ENCODE data around the gene PRAME. TPM values are rescaled to one million over a fixed set of nuclear protein-coding genes. Genes with fewer than 3 reads are reported as not detected.

Gene PRAME
- total and polyA plus RNA-seq, 2 of the 13 experiments (the other 11 are each of a cell fraction or from before 2014, with no cell fraction given) = 0.11 to 0.83 TPM

- Histone ChIP-seq H3K4me2 (ENCODE audit: low read depth, low read length) (no peak overlapping the region), H3K4me3 (replicated peaks in 1 of 3; ENCODE audit: insufficient read depth in 1 of 3, low read depth in 2 of 3, low read length in 3 of 3) (no peak overlapping the region), H2AFZ (ENCODE audit: low read length) (no peak overlapping the region), H3K9me3 (ENCODE audit: low read length) (no peaks in the 10 kb centered on the region), H3K36me3 (replicated peaks in 1 of 2; ENCODE audit: control insufficient read depth in 1 of 2, insufficient read depth in 2 of 2, low read length in 2 of 2) (no peaks in the 10 kb centered on the region; a peak in 1 of 5 replicates), H4K20me1 (ENCODE audit: insufficient read depth, low read length) (no peaks in the 10 kb centered on the region), H3K27ac (ENCODE audit: extremely low read length, insufficient read depth, low read length) (no peak overlapping the region), H3K9ac (ENCODE audit: insufficient read depth, low read depth, low read length) (no peak overlapping the region), H3K4me1 (ENCODE audit: insufficient read depth, low read length) (peaks cover 24% of the 10 kb centered on the region), H3K79me2 (ENCODE audit: insufficient read depth, low read length) (no peaks in the 10 kb centered on the region), H3K27me3 (ENCODE audit: control insufficient read depth in 1 of 2, insufficient read depth in 2 of 2, low read length in 2 of 2) (no peaks in the 10 kb centered on the region)
- FAIRE-seq (no peak), DNase-seq (ENCODE audit: low spot score) (no peak), ATAC-seq (no peak)
- BruUV-seq (replicated peaks) = no TSS peak
- intact Hi-C loops (cut with micrococcal nuclease; ENCODE audit: unreplicated experiment) (no loop called here), in situ Hi-C loops (cut with HindIII; ENCODE audit: extremely low pct_ligation_motif_present, low pct_unique_long_range_greater_than_20kb) (no loop called here)
- CTCF ChIA-PET (ENCODE audit: low intra/inter-chr PET ratio, low total read pairs) = no interaction called here
- WGBS (ENCODE audit: low lambda C conversion rate) = 68% methylated on average over 4 of the region's 4 CpGs
- TF ChIP-seq ZNF275 (CRISPR knock-in tag; IDR thresholded peaks at IDR 0.05; ENCODE audit: borderline replicate concordance) (no peak), FOXO4 (CRISPR knock-in tag; conservative IDR thresholded peaks at IDR 0.05) (no peak), ISX (CRISPR knock-in tag; conservative IDR thresholded peaks at IDR 0.05) (no peak), ATF2 (CRISPR knock-in tag; IDR thresholded peaks at IDR 0.05) (no peak), ZSCAN30 (CRISPR knock-in tag; IDR thresholded peaks at IDR 0.05) (no peak), YEATS2 (CRISPR knock-in tag; IDR thresholded peaks at IDR 0.05; ENCODE audit: borderline replicate concordance) (no peak), ZBTB33 (CRISPR knock-in tag; IDR thresholded peaks at IDR 0.05) (no peak), GABPB1 (CRISPR knock-in tag; IDR thresholded peaks at IDR 0.05) (no peak), FIP1L1 (IDR thresholded peaks at IDR 0.05; ENCODE audit: borderline replicate concordance, insufficient read depth, low read depth, low read length) (no peak)
- POLR2A ChIA-PET = interaction anchor here (0.5 kb wide), 1 partner anchor 12 kb away, joined by 3 read pairs; no protein-coding TSS in a partner anchor
Measured at GRCh38 chr22:22516992-22517391, 42.1 kb downstream of the PRAME start.

Data from HepG2 (cell line).